ENCODE measurements around the gene AATF. TPM values are rescaled to one million over a fixed set of nuclear protein-coding genes. Genes with fewer than 3 reads are reported as not detected.

Gene AATF
- total and polyA plus RNA-seq, 2 donors, result 33.5 to 66.3 TPM

DNA sequence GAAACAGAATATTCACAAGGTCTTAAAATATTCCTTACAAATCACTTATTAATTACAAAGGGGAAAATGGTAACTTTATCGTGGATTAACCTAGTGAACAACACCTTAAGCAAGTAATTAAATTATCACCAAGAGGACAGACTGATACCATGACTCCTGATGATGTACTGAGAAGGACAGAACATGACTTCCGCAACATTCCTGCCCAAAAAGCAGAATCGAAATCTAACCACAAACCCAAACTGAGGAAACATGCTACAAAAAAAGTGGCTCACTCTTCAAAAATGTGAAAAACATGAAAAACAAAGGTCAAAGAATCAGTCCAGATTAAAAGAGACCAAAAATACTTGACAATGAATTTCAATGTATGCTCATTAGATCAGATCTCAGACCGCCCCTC is 151.5 kb downstream of the AATF start:
- Histone ChIP-seq H3K36me3 (ENCODE audit: control insufficient read depth in 2 of 2, insufficient read depth in 2 of 2, low read length in 1 of 2) (peaks cover 5 to 7% of the 10 kb centered on the region in 2 donors), H3K27me3 (ENCODE audit: control insufficient read depth in 2 of 2, insufficient read depth in 1 of 2, low read length in 1 of 2) (no peaks in the 10 kb centered on the region), H3K4me3 (ENCODE audit: low read length in 2 of 2) (no peak overlapping the region), H3K4me1 (ENCODE audit: control insufficient read depth in 2 of 2, insufficient read depth in 2 of 2, low read length in 2 of 2) (peaks cover 15 to 24% of the 10 kb centered on the region in 2 donors), H3K9me3 (ENCODE audit: control insufficient read depth in 2 of 2, insufficient read depth in 1 of 2, low read length in 1 of 2) (no peaks in the 10 kb centered on the region), H3K27ac (ENCODE audit: low read depth in 1 of 2, low read length in 1 of 2) (no peak overlapping the region)
- WGBS, result 95% methylated on average over 4 of the region's 4 CpGs
- DNase-seq (ENCODE audit: low read depth in 6 of 9, low spot score in 9 of 9), result no peak

- 98% methylated on average over 2 of the region's 2 CpGs for WGBS
- no peak overlapping the region for H3K27ac ChIP-seq (ENCODE audit: low read depth in 1 of 2, low read length in 1 of 2)
- peaks cover 4 to 13% of the 10 kb centered on the region in 2 donors for H3K4me1 ChIP-seq (ENCODE audit: control insufficient read depth in 2 of 2, insufficient read depth in 2 of 2, low read length in 2 of 2)
- peaks cover 2 to 7% of the 10 kb centered on the region in 2 donors for H3K36me3 ChIP-seq (ENCODE audit: control insufficient read depth in 2 of 2, insufficient read depth in 2 of 2, low read length in 1 of 2)
- no peaks in the 10 kb centered on the region for H3K27me3 ChIP-seq (ENCODE audit: control insufficient read depth in 2 of 2, insufficient read depth in 1 of 2, low read length in 1 of 2)
- H3K4me3 ChIP-seq (ENCODE audit: low read length in 2 of 2), result no peak overlapping the region
- H3K9me3 ChIP-seq (ENCODE audit: control insufficient read depth in 2 of 2, insufficient read depth in 1 of 2, low read length in 1 of 2), result no peaks in the 10 kb centered on the region
- no peak for DNase-seq (ENCODE audit: low read depth in 6 of 9, low spot score in 9 of 9)
These were observed 152.6 kb downstream of the AATF start for GRCh38 chr17:37101306-37101705.

DNA sequence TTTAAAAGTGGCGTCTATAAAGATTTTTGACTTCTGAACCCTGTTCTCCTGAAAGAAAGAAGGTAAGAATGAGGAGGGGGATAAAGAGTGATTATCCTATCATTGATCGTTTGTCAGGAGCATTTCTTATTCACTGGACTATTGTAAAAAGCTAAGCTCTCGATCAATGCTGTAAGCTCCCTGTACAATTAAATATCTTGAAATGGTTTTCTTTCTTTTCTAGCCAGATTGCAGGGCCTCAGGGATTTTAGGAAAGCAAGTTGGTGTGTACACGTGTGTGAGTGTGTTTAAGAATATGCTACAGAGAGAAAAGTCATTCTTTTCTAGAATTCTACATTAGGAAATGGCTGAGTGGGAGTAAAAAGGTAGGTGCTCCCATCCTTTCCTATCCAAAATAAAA is 154.5 kb downstream of the AATF start:
- Histone ChIP-seq H3K9me3 (ENCODE audit: control insufficient read depth in 2 of 2, insufficient read depth in 1 of 2, low read length in 1 of 2) (no peaks in the 10 kb centered on the region), H3K27ac (ENCODE audit: low read depth in 1 of 2, low read length in 1 of 2) (no peak overlapping the region), H3K4me1 (ENCODE audit: control insufficient read depth in 2 of 2, insufficient read depth in 2 of 2, low read length in 2 of 2) (peaks cover 0 to 3% of the 10 kb centered on the region in 2 donors), H3K36me3 (ENCODE audit: control insufficient read depth in 2 of 2, insufficient read depth in 2 of 2, low read length in 1 of 2) (peaks cover 0 to 3% of the 10 kb centered on the region in 2 donors), H3K27me3 (ENCODE audit: control insufficient read depth in 2 of 2, insufficient read depth in 1 of 2, low read length in 1 of 2) (no peaks in the 10 kb centered on the region), H3K4me3 (ENCODE audit: low read length in 2 of 2) (no peak overlapping the region)
- DNase-seq (ENCODE audit: low read depth in 6 of 9, low spot score in 9 of 9), result no peak
- 98% methylated on average over 4 of the region's 4 CpGs for WGBS

GRCh38 chr17:37106049-37106448 is 157.3 kb downstream of the AATF start:
- H3K4me3 ChIP-seq (ENCODE audit: low read length in 2 of 2), result no peak overlapping the region
- no peaks in the 10 kb centered on the region for H3K27me3 ChIP-seq (ENCODE audit: control insufficient read depth in 2 of 2, insufficient read depth in 1 of 2, low read length in 1 of 2)
- H3K27ac ChIP-seq (ENCODE audit: low read depth in 1 of 2, low read length in 1 of 2), result no peak overlapping the region
- no peaks in the 10 kb centered on the region for H3K4me1 ChIP-seq (ENCODE audit: control insufficient read depth in 2 of 2, insufficient read depth in 2 of 2, low read length in 2 of 2)
- no peaks in the 10 kb centered on the region for H3K9me3 ChIP-seq (ENCODE audit: control insufficient read depth in 2 of 2, insufficient read depth in 1 of 2, low read length in 1 of 2)
- WGBS, result 98% methylated on average over 1 of the region's 1 CpG
- DNase-seq (ENCODE audit: low read depth in 6 of 9, low spot score in 9 of 9), result no peak
- peaks cover 3 to 7% of the 10 kb centered on the region in 2 donors for H3K36me3 ChIP-seq (ENCODE audit: control insufficient read depth in 2 of 2, insufficient read depth in 2 of 2, low read length in 1 of 2)

Other genes with a start within 250 kb of the AATF start
- gene LHX1, start 11.5 kb upstream of the AATF start, total RNA-seq, result not detected
- 0.09 TPM for gene LHX1, start 11.5 kb upstream of the AATF start, polyA plus RNA-seq

Data from thymus (tissue), 11 donors.